ENCODE results near the gene JAZF1.
"Not testable (repeated sequence)": the region's sequence is repeated elsewhere in the genome, so short reads cannot be mapped to it uniquely, and the experiment has no call there.

JAZF1 gene

DNA sequence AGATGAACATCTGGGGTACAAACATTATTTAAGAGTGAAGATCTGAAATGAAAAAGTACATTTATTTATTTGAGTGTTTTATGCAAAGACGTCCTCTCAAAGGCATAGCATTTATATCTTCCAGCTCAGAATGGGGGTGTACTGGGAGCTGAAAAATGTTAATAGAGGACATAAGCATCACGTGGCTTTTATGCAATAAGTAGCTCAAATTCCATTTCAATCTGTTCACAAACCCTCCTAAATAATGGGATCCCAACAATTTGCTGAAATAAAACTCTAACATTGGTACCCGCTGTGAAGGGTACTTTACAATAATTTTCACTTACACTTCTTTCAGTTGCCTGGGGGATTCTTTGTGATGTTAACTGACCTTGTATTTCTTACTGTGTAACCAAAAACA lies 268.7 kb downstream of the JAZF1 start:
- no peak for DNase-seq (ENCODE audit: low spot score)

DNA sequence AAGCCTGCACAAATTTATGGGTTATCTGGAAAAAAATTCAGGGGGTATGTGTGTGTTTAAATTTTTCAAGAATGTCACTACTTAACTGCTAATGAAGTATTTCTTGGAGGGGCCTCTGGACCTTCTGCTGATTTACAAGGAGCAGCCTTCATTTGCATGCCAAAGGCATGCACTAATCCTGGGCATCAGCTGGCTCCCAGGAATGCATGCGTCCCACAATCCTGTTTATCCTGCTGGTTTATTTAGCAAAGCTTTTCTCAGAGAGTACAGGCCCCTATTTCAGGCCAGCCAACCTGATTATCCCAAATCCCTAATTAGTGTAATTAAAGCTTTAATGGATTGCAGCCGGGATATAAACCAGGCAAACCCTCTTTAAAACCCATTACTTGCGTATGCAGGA lies 270.3 kb downstream of the JAZF1 start:
- no peak for DNase-seq (ENCODE audit: low spot score)

DNA sequence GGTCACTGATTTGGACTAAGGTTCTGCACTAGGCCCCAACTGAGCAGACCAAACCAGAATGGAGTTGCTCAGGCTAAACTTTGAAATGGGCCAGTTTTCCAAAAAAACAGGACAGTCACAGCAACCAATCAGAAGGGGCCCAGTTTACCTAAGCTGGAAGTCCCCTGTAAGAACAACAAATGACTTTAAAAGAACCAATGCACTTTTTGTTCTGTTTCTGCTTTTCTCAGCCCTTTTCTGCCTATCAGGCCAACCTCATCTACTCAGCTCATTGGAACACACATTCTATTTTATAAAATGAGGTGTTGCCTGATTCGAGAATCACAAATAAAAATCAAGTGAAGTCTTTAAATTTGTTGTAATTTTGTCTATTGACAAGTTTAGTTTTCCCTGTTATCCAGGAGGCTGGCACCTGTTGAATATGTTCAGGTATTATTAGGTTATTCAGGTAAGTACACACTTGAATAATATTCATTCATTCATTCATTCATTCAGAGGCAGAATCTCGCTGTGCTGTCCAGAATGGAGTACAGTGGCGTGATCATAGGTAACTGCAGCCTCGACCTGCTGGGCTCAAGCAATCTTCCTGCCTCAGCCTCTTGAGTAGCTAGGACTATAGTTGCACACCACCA lies 271.9 kb downstream of the JAZF1 start:
- DNase-seq (ENCODE audit: low spot score): no peak

DNA sequence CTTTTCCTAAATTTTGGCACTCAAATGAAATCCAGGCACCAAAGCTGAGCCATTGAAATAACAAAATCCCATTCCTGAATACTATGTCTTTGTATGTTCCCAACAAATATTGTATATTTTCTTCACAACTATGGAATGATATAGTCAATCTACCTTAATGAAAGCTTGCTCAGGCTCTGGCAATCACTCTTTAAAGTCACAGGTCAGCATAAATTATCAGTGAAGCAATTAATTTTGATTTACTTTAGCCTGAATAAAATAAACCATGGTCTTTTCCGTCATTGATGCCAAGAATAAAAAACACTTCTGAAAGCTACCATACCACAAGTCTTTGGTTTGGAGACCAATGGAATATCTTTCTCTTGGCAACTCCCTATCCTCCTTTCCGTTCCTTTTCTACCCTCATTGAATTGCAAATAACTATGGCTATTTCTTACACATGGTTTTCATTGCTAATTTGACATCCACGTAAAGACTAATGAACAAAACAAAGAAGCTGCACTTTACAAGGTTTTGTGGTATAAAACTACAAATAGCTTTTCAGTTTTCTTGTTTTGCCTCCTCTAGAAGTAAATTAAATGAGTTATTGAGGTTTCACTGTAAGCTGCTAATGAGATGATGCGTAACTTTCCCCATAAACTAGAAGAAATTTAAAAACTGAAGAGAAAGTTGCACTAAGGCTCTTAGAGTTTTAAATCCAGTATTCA lies 274.1 kb downstream of the JAZF1 start:
- DNase-seq (ENCODE audit: low spot score): no peak

DNA sequence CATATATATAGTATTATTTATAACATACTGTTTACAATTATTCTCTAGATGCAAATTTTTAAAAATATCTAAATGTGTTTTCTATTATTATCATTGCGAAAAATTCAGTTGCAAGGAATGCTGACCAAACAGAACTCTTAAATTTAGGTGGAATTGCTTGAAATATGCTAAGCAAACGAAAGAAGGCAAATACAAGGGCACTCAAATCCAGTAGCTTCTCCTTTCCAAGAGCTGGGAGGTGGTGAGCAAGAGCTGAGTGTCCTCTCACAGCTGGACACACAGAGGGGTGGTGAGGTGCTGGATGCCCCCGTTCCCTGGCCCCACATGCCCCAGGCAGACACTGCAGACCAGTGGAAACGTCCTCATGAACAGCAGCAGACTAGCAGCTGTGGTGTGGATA lies 274.6 kb downstream of the JAZF1 start:
- DNase-seq (ENCODE audit: low spot score): no peak

DNA sequence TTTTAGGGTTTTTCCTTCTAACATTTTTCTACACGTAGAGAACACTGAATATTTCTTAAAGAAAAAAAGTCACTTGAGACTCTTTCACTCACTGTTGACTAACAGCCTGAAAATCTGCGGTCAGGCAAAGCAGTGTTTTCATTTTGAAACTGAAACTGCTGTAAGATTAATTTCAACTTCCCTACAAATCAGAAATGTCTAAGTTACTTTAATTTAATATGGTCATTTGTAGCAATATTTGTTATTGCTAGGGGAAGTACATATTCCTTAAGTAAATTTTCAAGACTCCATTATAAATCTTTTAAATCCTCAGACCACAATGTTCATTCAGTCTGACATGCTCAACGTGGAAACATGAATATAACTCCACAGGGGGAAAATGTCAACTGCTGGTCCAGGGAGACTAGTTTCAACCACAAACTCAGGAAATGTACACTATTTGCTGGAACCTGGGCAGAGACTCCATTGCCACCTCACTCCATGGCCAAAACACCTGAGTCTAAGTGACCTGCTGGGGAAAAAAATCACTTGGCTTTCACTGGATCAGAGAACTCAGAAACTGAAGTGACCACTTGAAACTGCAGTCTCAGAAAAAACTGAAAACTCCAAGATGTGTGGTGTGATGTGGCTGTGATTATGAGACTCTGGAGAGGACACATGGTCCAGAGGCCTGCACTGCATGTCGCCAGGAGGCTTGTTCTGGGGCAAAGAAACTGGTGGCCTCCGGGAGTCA lies 279.4 kb downstream of the JAZF1 start:
- no peak for DNase-seq (ENCODE audit: low spot score)

DNA sequence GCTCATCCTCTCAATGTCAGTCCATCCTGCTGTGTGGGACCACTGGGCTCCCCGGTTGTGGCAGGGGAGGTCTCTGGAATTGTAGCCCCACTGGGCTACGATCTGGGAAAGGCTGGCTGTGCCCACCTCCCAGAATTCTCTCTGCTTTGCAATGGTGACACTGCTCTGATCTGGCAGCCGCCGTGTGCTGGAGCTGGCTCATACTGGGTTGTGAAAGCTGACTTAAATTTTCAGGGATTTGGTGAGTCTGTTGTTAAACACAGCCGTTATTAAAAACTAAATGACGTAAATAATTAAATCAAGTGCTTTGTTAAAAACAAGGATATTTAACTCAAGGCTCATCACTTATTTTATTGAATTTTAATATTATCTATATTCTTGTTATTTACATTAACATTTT lies 280.6 kb downstream of the JAZF1 start:
- no peak for DNase-seq (ENCODE audit: low spot score)

DNA sequence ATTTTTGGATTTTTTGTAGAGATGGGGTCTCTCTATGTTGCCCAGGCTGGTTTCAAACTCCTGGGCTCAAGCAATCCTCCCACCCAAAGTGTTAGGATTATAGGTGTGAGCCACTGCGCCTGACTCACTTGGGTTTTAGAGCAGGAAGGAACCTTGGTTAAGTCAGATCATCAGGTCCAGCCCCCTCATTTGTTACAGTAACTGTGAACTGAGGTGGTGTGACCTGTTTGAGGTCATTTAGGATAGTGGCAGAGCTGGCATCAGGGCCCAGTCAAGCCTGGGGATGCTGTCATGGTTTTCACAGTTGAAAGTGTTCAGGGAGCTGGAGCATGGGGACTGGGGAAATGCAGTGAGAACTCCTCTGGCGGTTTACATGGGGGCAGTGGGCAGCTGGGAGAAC lies 281.0 kb downstream of the JAZF1 start:
- no peak for DNase-seq (ENCODE audit: low spot score)

DNA sequence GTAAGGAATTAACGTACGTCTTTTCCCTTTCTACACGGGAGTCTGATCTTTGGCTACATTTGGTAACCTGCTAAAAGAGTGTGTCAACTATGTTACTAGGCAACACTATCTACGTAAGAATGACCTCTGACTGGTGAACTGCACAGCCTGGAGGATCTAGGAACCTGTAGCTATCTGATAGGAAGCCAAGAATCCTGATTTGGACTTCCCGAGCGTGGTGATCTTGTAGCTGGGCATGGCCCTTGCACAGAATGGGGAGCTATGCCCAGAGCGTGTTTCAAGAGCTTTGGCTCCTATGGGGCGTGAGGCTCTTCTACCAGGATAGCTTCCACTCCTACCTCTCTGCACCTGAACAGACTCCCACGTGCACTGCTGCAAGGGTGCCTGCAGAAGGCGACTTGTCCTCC lies 283.2 kb downstream of the JAZF1 start:
- DNase-seq (ENCODE audit: low spot score): no peak

DNA sequence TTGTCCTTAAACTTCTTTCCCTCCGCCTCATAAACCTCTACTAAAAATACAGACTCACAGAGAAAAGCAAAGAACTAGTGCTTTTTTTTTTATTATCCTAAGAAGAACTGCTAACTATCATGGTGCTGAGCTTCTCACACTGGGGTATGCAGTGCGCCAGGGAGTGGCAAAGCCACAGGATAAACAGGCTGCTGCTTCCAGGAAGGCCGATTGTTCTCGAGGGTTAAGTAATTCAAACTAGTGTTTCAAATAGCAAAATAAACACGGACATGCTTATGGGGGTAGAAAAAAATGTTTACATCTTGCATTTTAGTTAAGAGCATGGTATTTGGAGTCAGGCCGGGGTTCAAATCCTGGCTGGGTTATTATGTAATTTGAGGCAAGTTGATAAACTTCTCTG lies 283.6 kb downstream of the JAZF1 start:
- no peak for DNase-seq (ENCODE audit: low spot score)

DNA sequence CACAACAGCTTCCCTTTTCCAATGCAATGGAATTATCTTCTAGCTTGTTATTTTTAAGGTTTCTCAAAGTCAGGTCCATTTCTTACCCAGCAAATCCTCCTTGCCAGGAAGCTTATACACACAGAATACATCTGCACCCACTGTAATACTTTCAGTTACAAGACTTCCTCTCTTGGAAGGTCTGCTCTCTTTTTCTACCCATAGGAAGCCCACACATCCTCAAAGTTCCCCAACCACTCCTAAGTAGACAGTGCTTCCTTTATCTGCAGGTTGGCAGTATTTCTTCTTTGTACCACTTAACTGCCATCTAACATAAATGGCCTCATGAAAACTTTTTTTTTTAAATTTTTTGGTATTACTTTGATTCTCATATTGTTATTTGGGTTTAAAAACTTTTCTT lies 285.0 kb downstream of the JAZF1 start:
- DNase-seq (ENCODE audit: low spot score): no peak

DNA sequence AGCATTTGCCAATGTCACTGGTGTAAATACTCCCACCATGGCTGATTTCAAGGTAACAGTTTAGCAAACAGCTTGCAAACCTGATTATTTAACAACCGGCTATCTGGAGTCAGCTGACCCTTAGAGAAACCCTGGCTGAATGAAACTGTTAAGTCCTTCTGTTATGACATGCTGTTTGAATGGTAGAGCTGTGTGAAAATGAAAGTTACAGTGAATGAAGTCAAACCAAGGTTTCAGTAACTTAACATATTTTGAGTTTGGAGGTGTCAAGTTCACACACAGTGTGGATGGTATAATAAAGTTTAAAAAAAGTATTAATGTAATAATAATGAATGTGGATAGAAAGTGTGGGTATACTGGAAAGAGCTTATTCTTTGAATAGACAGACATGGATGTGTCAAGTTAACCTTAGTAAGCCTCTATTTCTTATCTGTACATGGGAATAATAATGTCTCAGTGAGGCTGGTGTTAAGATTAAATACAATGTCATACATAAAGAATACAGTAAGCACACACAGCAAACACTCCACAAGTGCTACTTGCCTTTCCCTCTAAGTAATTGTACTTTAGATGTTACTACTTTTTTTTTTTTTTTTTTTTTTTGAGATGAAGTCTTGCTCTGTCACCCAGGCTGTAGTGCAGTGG lies 290.3 kb downstream of the JAZF1 start:
- no peak for DNase-seq (ENCODE audit: low spot score)

DNA sequence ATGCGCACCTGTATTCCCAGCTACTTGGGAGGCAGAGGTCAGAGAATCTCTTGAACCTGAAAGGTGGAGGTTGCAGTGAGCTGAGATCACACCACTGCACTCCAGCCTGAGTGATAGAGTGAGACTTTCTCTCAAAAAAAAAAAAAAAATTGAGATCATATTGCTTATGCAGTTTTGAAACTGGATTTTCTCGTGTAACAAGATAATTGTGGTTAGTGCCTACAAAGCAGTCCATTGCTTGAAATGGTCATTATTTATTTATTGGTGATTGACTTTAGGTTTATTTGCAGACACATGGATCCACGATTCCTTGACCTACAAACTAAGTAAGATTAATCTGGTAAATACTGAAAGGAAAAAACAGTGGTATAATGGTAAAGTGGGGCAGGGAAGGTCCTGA lies 290.8 kb downstream of the JAZF1 start:
- DNase-seq (ENCODE audit: low spot score): no peak

DNA sequence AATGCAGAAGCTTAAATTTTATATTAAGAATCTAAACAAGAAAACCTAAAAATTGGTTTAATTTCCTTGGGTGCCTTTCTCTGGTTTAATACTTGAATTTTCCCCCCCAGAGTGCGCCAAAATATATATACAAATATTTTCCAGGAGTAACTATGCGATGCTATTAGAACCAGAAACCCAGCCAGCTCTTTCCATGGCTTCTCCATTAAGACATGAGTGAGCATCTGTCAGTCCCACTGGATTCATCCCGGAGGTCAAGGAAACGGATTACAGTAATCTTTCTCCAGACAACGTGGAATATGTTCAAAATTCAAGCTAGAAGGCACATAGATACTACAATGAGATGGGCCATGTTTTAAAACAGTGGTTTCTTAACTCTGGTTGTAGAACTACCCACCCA lies 291.9 kb downstream of the JAZF1 start:
- DNase-seq (ENCODE audit: low spot score): no peak

DNA sequence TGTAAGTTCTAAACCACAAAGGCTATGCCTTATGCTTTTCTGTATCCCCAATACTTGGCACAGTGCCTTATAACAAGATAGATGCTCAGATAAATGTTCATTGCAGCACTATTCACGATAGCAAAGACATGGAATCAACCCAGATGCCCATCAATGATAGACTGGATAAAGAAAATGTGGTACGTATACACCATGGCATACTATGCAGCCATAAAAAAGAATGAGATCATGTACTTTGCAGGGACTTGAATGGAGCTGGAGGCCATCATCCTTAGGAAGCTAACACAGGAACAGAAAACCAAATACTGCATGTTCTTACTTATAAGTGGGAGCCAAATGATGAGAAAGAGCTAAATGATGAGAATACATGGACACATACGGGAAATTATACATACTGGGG lies 293.9 kb downstream of the JAZF1 start:
- DNase-seq (ENCODE audit: low spot score): not testable (repeated sequence)

DNA sequence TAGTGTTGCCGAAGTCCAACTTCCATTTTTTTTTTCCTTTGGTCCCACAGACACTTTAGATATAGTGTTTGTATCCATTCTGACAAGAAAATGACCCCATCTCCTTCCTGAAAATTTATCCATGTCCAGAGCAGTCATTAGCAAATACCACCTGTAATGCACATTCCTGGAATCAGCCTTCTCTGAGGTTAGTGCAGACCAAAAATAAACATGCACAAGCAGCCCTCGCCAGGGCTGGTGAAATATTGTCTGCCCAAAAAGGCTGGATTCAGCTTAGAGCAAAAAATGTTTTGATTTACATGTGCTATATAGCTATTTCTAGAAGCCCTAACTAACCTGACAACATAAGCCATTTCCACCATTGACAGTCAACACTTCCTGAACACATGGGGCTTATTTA lies 294.9 kb downstream of the JAZF1 start:
- DNase-seq (ENCODE audit: low spot score): no peak

DNA sequence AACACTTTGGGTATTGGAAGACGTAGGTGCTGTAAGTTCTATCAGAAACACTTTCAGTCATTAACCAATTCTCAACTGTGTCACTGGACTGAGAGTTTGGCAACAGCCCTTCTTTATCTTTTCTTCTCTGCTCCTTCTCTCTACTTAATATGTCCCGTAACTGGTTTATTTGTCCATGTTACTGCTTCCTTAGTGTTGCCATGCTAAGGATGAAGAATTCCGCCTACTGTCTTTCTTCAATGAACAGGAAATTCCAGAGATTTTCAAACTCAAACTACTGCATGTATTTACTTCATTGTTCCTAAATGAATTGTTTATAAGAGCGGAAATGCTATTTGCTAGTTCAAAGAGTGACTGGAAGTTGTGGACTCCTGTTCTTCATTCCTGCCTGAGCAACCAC lies 296.9 kb downstream of the JAZF1 start:
- DNase-seq (ENCODE audit: low spot score): no peak

DNA sequence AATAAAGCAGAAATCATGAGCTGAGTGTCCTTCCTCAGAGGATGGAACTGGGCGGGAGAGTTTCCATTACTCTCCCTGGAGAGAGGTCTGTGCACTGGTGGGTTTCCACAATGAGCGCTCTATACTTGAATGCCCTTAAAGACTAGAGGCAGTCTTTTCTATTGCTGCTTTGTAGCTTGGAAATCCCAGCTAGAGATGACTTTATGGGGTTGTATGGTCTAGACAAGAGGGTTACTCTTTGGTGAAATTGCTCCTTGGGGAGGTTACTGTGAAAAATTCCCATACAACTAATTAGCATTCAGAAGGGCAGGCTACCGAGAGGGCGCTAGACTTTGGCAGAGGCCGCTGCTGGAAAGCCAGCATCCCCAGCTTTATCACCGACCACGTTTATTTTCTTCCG lies 303.8 kb downstream of the JAZF1 start:
- no peak for DNase-seq (ENCODE audit: low spot score)

DNA sequence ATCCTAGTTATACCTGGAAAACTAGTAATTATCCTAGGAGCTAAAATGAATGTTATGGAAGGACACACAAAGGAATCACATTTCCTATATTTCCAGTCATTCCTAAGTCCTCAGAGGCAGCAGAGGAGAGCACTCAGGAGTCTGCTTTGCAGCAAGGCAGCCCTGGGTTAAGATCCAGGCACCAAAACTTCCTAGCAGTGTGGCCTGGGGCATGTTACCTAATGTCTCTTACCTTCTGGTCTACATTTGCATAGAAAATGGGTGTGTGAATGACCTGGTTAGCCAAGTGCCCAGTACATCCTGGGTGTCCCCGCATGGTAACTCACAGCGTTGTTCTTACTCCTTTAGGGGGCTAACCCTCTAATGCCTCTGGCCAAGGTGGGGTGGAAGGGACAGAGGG lies 304.8 kb downstream of the JAZF1 start:
- DNase-seq (ENCODE audit: low spot score): no peak

DNA sequence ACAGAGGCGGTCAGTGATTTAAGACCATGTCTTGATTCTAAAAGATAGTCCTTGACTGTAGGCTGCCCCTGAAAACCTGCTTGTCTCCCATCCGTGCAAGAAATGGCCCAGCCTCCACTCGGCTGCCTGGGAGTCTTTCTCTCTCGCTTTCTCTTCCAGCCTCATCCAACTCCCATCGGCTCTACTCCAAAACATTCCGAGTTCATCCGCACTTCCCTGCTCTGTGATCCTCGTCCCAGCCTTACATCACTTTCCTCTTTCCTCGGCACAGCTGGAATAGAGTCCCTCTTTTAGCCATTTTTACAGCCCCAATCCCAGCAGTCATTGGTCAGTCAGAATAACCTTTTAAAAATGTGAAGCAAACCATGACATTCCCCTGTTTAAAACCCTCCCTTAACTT lies 305.5 kb downstream of the JAZF1 start:
- DNase-seq (ENCODE audit: low spot score): no peak

DNA sequence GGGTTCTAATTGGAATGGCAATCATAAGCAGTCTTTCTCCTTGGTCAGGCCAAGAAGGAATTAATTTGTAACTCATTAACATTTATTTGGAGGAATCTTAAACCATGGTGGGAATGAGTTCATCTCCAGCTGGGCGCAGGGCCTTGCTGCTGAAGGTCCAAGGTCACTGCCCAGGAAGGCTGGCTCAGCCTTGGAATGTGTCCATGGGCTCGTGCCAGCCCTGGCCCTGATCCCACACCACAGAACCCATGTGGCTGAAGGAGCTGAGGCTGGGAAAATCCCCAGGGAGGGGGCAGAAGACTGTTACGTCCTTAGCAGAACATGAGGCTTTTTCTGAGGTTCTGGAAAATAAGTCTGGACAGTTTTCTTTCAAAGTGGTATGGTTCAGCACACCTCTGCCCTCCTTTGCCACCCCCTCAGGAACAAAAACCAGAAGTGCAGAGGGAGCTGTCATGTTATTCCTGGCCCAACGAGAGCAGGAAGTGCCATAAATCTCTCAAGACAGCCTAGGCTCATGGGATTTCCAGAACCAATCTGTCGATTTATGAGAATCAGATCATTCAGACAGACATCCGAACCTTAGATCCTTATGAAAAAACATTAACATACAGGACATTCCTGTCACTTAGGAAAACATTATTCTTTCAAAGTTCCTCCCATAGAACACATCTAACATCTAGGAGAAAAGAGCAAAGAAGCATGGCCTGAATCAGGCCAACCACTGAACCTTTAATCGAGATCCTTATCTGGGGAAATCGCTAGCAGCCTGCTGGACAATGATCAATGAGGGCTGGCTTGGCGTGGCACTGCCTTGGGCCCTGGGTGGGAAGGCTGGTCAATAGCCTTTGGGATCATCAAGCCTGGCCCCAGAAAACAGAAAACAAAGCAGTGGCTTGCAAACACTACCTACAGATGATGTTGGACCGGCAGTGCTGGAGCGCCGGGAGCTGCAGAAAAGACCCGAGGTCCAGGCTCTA lies 306.3 kb downstream of the JAZF1 start:
- DNase-seq (ENCODE audit: low spot score): no peak

Data from hematopoietic multipotent progenitor cell treated with erythropoietin and hydrocortisone succinate and interleukin-3 and kit ligand, for 15 days (in vitro differentiated cells).